Prostate gland (tissue), 2 donors: Measurements from ENCODE around the gene CFAP68.

ENCODE experiments used
- CTCF ChIP-seq, 4 experiments: fragments of 200-600 bp in 2 of 4; fragments of 450-650 bp in 2 of 4; sonication (generic) in 2 of 4; IDR thresholded peaks; 1 replicate in 3 of 4; 2 replicates in 1 of 4; pipeline ENCODE4 v1.5.1; 2016 to 2019; ENCODE audit warnings: antibody characterized with exemption in 4 of 4, mild to moderate bottlenecking in 2 of 4, moderate library complexity in 2 of 4
- POLR2AphosphoS5 ChIP-seq: sonication (generic); formaldehyde crosslinking; IDR thresholded peaks from one replicate; pipeline ENCODE4 v1.6.1; 2017; ENCODE audit warnings: antibody characterized with exemption

- TF ChIP-seq CTCF (IDR thresholded peaks at IDR 0.05) (no peak), POLR2AphosphoS5 (no peak)
Observed at GRCh38 chr11:111870522-111870885, 8.8 kb upstream of the CFAP68 start.
